Transverse colon (tissue), 4 donors: ENCODE results near the gene SEMA4D.

Source experiments
- POLR2A ChIP-seq: fragments of 450-650 bp; IDR thresholded peaks from one replicate; pipeline ENCODE4 v1.6.1; 2016; ENCODE audit warnings: antibody characterized with exemption, mild to moderate bottlenecking, moderate library complexity
- POLR2AphosphoS5 ChIP-seq, 3 donors: sonication (generic); formaldehyde crosslinking; IDR thresholded peaks; one replicate each; pipeline ENCODE4 v1.6.1; 2016; ENCODE audit warnings: antibody characterized with exemption in 3 of 3
- TF ChIP-seq, protein P1 (sequence below), 5 experiments: fragments of 200-600 bp in 3 of 5; fragments of 450-650 bp in 2 of 5; sonication (generic) in 3 of 5; IDR thresholded peaks; 1 replicate in 2 of 5; 2 replicates in 3 of 5; pipeline ENCODE4 v1.5.1; 2016 to 2017; ENCODE audit warnings: antibody characterized with exemption in 5 of 5, inconsistent platforms in 3 of 5, mild to moderate bottlenecking in 2 of 5, moderate library complexity in 1 of 5

DNA sequence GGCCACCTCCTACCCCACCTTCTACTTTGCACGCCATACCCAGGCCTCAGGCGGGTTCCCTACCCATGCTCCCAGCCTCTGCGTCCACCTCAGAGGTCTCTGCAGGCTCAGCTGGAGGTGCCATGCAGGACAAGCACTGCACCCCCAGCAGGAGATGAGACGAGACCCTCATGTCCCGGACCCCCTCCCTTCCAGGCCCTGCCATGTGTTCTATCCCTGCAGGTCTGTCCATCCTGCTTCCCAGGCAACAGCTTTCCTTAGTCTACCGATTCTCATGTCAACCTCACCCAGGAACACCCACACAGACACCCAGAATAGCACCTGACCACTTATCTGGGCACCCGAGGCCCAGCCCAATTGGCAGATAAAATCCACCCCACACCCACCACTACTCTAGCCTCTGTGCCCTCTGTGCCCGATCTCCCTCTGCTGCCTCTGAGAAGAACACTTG is 52.1 kb downstream of the SEMA4D start:
- TF ChIP-seq, protein P1, sequence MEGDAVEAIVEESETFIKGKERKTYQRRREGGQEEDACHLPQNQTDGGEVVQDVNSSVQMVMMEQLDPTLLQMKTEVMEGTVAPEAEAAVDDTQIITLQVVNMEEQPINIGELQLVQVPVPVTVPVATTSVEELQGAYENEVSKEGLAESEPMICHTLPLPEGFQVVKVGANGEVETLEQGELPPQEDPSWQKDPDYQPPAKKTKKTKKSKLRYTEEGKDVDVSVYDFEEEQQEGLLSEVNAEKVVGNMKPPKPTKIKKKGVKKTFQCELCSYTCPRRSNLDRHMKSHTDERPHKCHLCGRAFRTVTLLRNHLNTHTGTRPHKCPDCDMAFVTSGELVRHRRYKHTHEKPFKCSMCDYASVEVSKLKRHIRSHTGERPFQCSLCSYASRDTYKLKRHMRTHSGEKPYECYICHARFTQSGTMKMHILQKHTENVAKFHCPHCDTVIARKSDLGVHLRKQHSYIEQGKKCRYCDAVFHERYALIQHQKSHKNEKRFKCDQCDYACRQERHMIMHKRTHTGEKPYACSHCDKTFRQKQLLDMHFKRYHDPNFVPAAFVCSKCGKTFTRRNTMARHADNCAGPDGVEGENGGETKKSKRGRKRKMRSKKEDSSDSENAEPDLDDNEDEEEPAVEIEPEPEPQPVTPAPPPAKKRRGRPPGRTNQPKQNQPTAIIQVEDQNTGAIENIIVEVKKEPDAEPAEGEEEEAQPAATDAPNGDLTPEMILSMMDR (IDR thresholded peaks at IDR 0.05) = no peak
- TF ChIP-seq POLR2AphosphoS5 (IDR thresholded peaks at IDR 0.05) (no peak), POLR2A (no peak)
